ENCODE results near the gene PXDN. TPM values are rescaled to one million over a fixed set of nuclear protein-coding genes. Genes with fewer than 3 reads are reported as not detected.

The PXDN gene
- total and polyA plus RNA-seq, 9 of the 15 experiments (the other 6 are each of a cell fraction or from before 2014, with no cell fraction given), result 0.49 TPM; not detected in 8

DNA sequence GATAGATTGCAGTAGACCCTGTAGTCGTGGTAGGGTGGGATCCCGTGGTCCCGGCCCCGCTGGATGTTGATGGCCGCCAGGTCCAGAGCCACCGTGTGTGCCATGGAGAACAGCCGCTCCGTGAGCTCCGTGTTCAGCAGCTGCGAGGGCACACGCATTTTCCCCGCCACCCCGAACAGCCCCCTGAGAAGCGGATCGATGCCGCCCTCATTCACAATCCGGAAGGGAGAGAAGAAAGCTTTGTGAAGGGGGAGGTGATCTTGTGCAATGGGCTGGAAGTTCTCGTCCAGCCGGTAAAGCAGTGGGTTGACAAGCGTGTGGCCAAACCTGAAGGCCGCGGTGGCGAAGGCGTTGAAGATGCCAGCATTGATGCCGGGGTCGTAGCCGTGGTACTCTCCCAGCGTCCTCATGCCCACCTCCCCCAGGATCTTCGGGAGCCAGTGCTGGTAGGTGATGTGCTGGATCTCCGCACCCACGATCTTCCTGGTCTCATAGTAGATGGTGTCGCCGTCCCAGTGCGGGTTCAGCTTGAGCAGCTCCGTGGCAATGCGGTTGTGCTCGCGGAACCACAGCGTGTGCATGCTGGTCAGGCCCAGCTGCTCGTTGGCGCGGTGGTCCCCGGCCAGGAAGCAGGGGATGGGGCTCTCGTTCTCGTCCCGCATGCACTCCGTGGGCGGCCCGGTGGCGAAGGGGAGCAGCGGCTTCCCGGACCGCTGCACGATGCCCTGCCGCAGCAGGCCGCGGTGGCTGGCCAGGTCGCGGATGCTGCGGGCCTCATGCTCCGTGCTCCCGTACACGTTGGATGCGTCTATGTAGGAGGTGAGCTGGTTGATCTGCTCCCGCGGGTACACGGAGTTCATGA lies 95.8 kb downstream of the PXDN start:
- no peaks in the 10 kb centered on the region; the same call in 1 of the 2 replicates for H4K20me1 ChIP-seq (replicated peaks; ENCODE audit: control insufficient read depth, insufficient read depth, low read length)
- no peaks in the 10 kb centered on the region for H3K9me1 ChIP-seq (ENCODE audit: control insufficient read depth, insufficient read depth, low read length)
- intact Hi-C loops (cut with micrococcal nuclease), result no loop called here
- no peak overlapping the region for H3K4me2 ChIP-seq (ENCODE audit: insufficient read depth, low read length)
- H3K36me3 ChIP-seq (ENCODE audit: control insufficient read depth, insufficient read depth, low read length), result no peaks in the 10 kb centered on the region
- no peak overlapping the region for H3K9ac ChIP-seq (ENCODE audit: insufficient read depth in 1 of 2, low read depth in 2 of 2, low read length in 2 of 2)
- CTCF ChIA-PET (ENCODE audit: low intra/inter-chr PET ratio), result no interaction called here
- BruUV-seq (replicated peaks), result no TSS peak
- DNase-seq (ENCODE audit: extremely low read depth in 1 of 4, low spot score in 3 of 4) (no peak), FAIRE-seq (no peak), ATAC-seq (no peak)
- H2AFZ ChIP-seq (ENCODE audit: low read depth, low read length), result no peak overlapping the region
- no peaks in the 10 kb centered on the region for H3K79me2 ChIP-seq (ENCODE audit: control insufficient read depth, insufficient read depth, low read length)
- peaks cover 17 to 61% of the 10 kb centered on the region in 2 experiments; a peak in 4 of 5 replicates for H3K27me3 ChIP-seq (ENCODE audit: control insufficient read depth in 2 of 2, insufficient read depth in 2 of 2, low read length in 2 of 2)
- H3K9me3 ChIP-seq (replicated peaks; ENCODE audit: control insufficient read depth, insufficient read depth, low read depth, low read length), result no peaks in the 10 kb centered on the region
- 4% methylated on average over 53 of the region's 67 CpGs for WGBS (ENCODE audit: insufficient coverage, low coverage, missing lambda C conversion rate)
- in situ Hi-C loops (cut with MboI), result no loop called here
- peaks cover 0 to 7% of the 10 kb centered on the region in 2 experiments; a peak in 1 of 5 replicates for H3K4me1 ChIP-seq (replicated peaks in 1 of 2; ENCODE audit: control insufficient read depth in 2 of 2, insufficient read depth in 2 of 2, low read length in 2 of 2)
- POLR2A ChIA-PET, result interaction anchor here (0.6 kb wide), 1 partner anchor 1466 kb away, joined by 3 read pairs; no protein-coding TSS in a partner anchor
- no peak overlapping the region for H3K27ac ChIP-seq (ENCODE audit: extremely low read depth, low read depth, low read length)
- no peak for TF ChIP-seq ARID1B (IDR thresholded peaks at IDR 0.05)
- TF ChIP-seq L3MBTL2 (IDR thresholded peaks at IDR 0.05), result no peak
- no peak for TF ChIP-seq BRF1 (IDR thresholded peaks at IDR 0.05; ENCODE audit: borderline replicate concordance, extremely low read depth, insufficient read length)
- no peak for TF ChIP-seq ZNF212 (CRISPR knock-in tag; IDR thresholded peaks at IDR 0.05)
- no peak overlapping the region for H3K4me3 ChIP-seq

All from K562 (cell line).